Upper lobe of left lung (tissue), 4 donors: ENCODE results near the gene SLC7A10.

Experiments used
- CTCF ChIP-seq, 6 experiments: fragments of 450-650 bp in 4 of 6; fragments of 200-600 bp in 2 of 6; sonication (generic) in 2 of 6; IDR thresholded peaks; one replicate each; pipeline ENCODE4 v1.5.1; 2016 to 2019; ENCODE audit warnings: antibody characterized with exemption in 6 of 6
- POLR2A ChIP-seq, 4 donors: fragments of 450-650 bp; IDR thresholded peaks; one replicate each; pipeline ENCODE4 v1.5.1; 2016 to 2017; ENCODE audit warnings: antibody characterized with exemption in 4 of 4, mild to moderate bottlenecking in 2 of 4
- POLR2AphosphoS5 ChIP-seq, 2 donors: sonication (generic); formaldehyde crosslinking; IDR thresholded peaks; one replicate each; pipeline ENCODE4 v1.5.1; 2017; ENCODE audit warnings: antibody characterized with exemption in 2 of 2

GRCh38 chr19:33249740-33250366 lies 24.2 kb upstream of the SLC7A10 start:
- TF ChIP-seq POLR2A (IDR thresholded peaks at IDR 0.05) (no peak), CTCF (IDR thresholded peaks at IDR 0.05) (no peak), POLR2AphosphoS5 (IDR thresholded peaks at IDR 0.05) (no peak)
